ENCODE measurements around the gene PMCH.
"Not testable (repeated sequence)": the region's sequence is repeated elsewhere in the genome, so short reads cannot be mapped to it uniquely, and the experiment has no call there.

Gene PMCH

GRCh38 chr12:102197789-102198188, at the start of gene PMCH:
Gene PMCH, minus strand, starts transcription at chr12:102197833. Its CDS starts 63 bp downstream, at chr12:102197770.
- no peak within 1 kb of the TSS for H3K27ac ChIP-seq
- TF ChIP-seq CTCF (conservative IDR thresholded peaks at IDR 0.05), result no peak

- not testable (repeated sequence) for H3K27ac ChIP-seq
Observed at GRCh38 chr12:102240859-102241258, 43.2 kb upstream of the PMCH start.

GRCh38 chr12:102234599-102234998, 37.0 kb upstream of the PMCH start:
- no peak overlapping the region for H3K27ac ChIP-seq
- no peak; the same call in 1 of the 2 replicates for TF ChIP-seq CTCF (conservative IDR thresholded peaks at IDR 0.05)

- no peak overlapping the region for H3K27ac ChIP-seq
- TF ChIP-seq CTCF (conservative IDR thresholded peaks at IDR 0.05), result no peak
Observed at GRCh38 chr12:102232446-102232845, 34.8 kb upstream of the PMCH start.

- no peak for TF ChIP-seq CTCF (conservative IDR thresholded peaks at IDR 0.05)
- H3K27ac ChIP-seq, result no peak overlapping the region
Observed at GRCh38 chr12:102232036-102232435, 34.4 kb upstream of the PMCH start.

GRCh38 chr12:102227954-102228353, 30.3 kb upstream of the PMCH start:
- TF ChIP-seq CTCF (conservative IDR thresholded peaks at IDR 0.05), result no peak

GRCh38 chr12:102220736-102221135, 23.1 kb upstream of the PMCH start:
- H3K27ac ChIP-seq, result no peak overlapping the region
- no peak for TF ChIP-seq CTCF (conservative IDR thresholded peaks at IDR 0.05)

More at GRCh38 chr12:102227954-102228353, 30.3 kb upstream of the PMCH start:
- no peak overlapping the region for H3K27ac ChIP-seq

GRCh38 chr12:102215992-102216691, 18.5 kb upstream of the PMCH start:
- TF ChIP-seq CTCF (conservative IDR thresholded peaks at IDR 0.05), result no peak
- H3K27ac ChIP-seq, result no peak overlapping the region

All from VCaP (cell line).